HG02885 (cell line): ENCODE measurements around the gene PTGFRN.

Source experiments
- ATAC-seq: cut with Tn5 transposase; IDR thresholded peaks from one replicate; pipeline ENCODE4 v1.9.1; 2021; ENCODE audit warnings: mild to moderate bottlenecking; ENCODE audit not compliant: unreplicated experiment, poor library complexity

PTGFRN gene

GRCh38 chr1:117017648-117018047 is 107.9 kb downstream of the PTGFRN start:
- ATAC-seq = peak; percentile 90

GRCh38 chr1:117020526-117021156 is 110.9 kb downstream of the PTGFRN start:
- no peak for ATAC-seq

GRCh38 chr1:117022114-117022513 is 112.4 kb downstream of the PTGFRN start:
- ATAC-seq = no peak

GRCh38 chr1:117025568-117025967 is 115.9 kb downstream of the PTGFRN start:
- no peak for ATAC-seq

- no peak for ATAC-seq
These were observed 116.6 kb downstream of the PTGFRN start for GRCh38 chr1:117026361-117026760.

DNA sequence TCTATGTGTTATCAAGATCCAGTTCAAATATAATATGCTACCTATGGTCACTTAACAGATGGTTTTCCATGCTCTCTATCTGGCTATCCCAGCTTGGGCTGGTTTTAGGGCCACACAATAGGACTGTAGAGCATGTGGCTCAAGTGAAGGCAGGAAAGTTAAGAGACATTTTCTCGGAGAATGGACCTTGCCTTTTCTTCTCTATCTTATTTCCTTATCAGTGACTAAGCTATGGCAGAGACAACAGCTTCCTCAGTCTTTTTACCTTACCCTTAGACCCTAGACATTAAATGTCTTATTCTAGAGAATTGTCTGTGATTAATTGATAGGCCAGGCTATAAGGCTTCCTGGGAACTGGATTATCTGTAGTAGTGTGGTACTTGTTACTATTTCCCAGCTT is 120.0 kb downstream of the PTGFRN start:
- ATAC-seq = no peak

- no peak for ATAC-seq
These were observed 120.7 kb downstream of the PTGFRN start for GRCh38 chr1:117030271-117030877.

GRCh38 chr1:117032266-117032665 is 122.5 kb downstream of the PTGFRN start:
- ATAC-seq = no peak

GRCh38 chr1:117032681-117033539 is 123.2 kb downstream of the PTGFRN start:
- no peak for ATAC-seq

GRCh38 chr1:117033772-117034171 is 124.1 kb downstream of the PTGFRN start:
- ATAC-seq = no peak

- no peak for ATAC-seq
These were observed 125.1 kb downstream of the PTGFRN start for GRCh38 chr1:117034791-117035290.

DNA sequence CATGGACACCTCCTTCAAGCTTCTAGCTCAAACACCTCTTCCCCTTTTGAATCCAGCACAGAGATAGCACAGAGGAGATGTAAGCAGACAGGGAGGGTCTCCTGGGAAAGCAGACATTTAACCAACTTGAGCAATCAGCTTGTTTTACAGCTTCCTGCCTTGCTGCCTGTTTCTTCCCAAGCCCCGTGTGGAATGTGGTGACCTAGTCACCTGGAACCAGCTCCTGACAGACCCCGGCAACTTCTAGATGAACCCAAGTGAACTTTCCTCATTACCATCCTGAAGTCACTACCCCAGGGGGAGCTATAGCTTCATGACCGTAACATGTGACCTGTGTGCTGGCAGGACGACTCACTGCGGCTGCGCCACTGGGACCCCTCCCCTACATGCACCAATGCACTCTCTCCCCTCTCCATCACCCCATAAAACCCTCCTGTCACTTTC is 126.3 kb downstream of the PTGFRN start:
- ATAC-seq = no peak

DNA sequence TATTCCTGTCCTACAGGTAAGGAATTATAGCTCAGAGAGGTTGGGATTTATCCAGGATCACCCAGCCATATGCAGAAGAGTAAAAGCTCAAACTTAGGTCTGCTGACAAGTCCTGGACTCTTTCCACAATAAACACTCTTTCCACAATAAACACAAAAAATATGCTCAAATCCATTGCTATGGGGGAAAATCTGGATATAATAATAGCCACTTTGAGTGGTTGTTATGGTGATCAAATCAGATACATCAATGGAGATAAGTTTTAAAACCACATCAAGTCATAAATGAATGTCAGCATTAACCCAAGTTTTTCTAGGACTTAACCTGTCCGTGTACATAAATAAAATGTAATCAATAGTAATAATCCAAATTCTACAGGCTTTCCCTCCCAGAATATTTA is 128.1 kb downstream of the PTGFRN start:
- no peak for ATAC-seq

GRCh38 chr1:117038236-117038635 is 128.5 kb downstream of the PTGFRN start:
- ATAC-seq = no peak
